GM12872 (cell line): ENCODE measurements around the gene LRRTM3.

Experiments
- CTCF ChIP-seq: IDR thresholded peaks from 3 replicates; pipeline ENCODE4 v1.5.1; 2011; ENCODE audit warnings: low read depth, mild to moderate bottlenecking, low read length, moderate library complexity; ENCODE audit not compliant: insufficient read depth

LRRTM3 gene

GRCh38 chr10:67115972-67116371, 190.1 kb downstream of the LRRTM3 start:
- TF ChIP-seq CTCF = no peak

- TF ChIP-seq CTCF = no peak
Measured at GRCh38 chr10:67119651-67120050, 193.8 kb downstream of the LRRTM3 start.

GRCh38 chr10:67127441-67127840, 201.6 kb downstream of the LRRTM3 start:
- TF ChIP-seq CTCF = no peak

- TF ChIP-seq CTCF = no peak
Measured at GRCh38 chr10:67140641-67141040, 214.8 kb downstream of the LRRTM3 start.

GRCh38 chr10:67141300-67141699, 215.5 kb downstream of the LRRTM3 start:
- TF ChIP-seq CTCF = no peak

- TF ChIP-seq CTCF = no peak
Measured at GRCh38 chr10:67144530-67144929, 218.7 kb downstream of the LRRTM3 start.
